Measurements from ENCODE around the gene CAMK2G. TPM values are rescaled to one million over a fixed set of nuclear protein-coding genes. Genes with fewer than 3 reads are reported as not detected.

Gene CAMK2G
- polyA plus RNA-seq, 2 of the 4 experiments (the other 2 are of a cell fraction), result 22.6 to 25.5 TPM

DNA sequence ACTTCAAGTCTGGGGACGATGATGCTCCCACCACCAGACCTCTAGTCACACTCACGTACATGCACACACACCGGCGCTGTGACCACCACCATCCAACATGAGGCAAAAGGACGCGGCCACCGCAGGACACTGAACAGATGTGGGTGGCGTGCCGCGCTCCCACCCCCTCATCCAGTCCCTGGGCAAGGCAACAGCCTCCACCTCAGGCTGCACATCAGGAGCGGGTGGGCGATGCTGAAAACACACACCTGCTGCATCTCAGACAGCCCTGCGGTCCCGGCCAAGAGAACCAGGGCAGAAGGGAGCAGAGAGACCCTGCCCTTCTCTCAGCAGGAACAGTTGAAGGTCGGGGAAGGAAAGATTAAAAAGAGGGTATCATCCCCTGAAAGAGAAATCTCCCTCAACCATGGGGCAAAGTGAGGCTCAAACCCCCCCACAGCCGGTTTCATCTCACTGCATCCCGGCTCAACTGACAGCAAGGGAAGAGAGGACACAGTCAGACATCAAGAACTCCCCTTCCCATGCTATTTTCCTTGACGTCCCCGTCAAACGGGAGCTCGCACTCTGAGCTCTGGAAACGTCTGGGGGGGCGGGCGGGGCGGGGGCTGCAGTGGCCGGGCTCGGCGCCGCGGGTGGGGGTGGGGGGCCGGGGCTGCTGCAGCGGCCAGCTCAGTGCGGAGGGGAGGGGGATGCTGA, 1.1 kb downstream of the CAMK2G start (continued):
- TF ChIP-seq, protein P1, sequence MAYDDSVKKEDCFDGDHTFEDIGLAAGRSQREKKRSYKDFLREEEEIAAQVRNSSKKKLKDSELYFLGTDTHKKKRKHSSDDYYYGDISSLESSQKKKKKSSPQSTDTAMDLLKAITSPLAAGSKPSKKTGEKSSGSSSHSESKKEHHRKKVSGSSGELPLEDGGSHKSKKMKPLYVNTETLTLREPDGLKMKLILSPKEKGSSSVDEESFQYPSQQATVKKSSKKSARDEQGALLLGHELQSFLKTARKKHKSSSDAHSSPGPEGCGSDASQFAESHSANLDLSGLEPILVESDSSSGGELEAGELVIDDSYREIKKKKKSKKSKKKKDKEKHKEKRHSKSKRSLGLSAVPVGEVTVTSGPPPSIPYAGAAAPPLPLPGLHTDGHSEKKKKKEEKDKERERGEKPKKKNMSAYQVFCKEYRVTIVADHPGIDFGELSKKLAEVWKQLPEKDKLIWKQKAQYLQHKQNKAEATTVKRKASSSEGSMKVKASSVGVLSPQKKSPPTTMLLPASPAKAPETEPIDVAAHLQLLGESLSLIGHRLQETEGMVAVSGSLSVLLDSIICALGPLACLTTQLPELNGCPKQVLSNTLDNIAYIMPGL (CRISPR knock-in tag; IDR thresholded peaks at IDR 0.05; ENCODE audit: borderline replicate concordance), result no peak
- no peak for TF ChIP-seq FOSB (CRISPR knock-in tag; IDR thresholded peaks at IDR 0.05)
- no peak for TF ChIP-seq POLR2AphosphoS2 (conservative IDR thresholded peaks at IDR 0.05; ENCODE audit: low read length)

DNA sequence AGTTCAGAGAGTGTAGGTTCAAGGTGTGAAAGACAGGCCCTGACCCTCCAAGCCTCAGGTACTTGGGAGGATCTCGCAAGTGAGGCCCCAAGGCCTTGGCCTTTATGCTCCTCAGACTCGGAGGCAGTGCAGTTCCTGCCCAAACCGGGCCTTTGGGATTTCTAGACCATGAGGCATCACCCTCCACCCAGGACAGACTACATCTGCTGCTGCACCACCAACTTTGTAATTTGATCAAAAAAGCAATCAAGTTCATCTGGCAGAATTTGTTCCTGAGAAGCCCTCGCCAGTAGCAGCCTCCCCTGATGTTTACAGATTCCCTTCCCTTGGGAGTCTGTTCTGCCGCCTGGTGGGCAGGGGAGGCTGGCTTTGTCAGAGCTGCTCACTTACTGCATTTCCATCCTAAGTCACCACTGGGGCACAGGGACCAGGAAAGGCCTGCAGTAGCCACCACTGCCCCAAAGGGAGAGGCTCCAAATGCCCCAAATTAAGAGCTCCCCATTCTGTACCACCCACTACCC, 2.1 kb downstream of the CAMK2G start:
- peak in 1 of 2 experiments; percentile 34; a peak in 3 of 6 replicates for ATAC-seq
- CTCF ChIA-PET, result interaction anchor here (0.6 to 21.5 kb wide), 4 partner anchors 11 to 209 kb away, joined by 3 to 565 read pairs (median 3); no protein-coding TSS in a partner anchor
- POLR2A ChIA-PET, result no interaction called here
- Histone ChIP-seq H3K4me1 (peaks cover 31% of the 10 kb centered on the region), H3K4me2 (peak overlapping the region; percentile 90), H3K4me3 (no peak overlapping the region), H3K27ac (no peak overlapping the region), H3K9me3 (no peaks in the 10 kb centered on the region)
- DNase-seq (ENCODE audit: low read depth in 1 of 2, low spot score in 1 of 2), result no peak
- WGBS (ENCODE audit: missing lambda C conversion rate), result 85% methylated on average over 5 of the region's 5 CpGs
- FAIRE-seq, result no peak
- TF ChIP-seq, protein P2, sequence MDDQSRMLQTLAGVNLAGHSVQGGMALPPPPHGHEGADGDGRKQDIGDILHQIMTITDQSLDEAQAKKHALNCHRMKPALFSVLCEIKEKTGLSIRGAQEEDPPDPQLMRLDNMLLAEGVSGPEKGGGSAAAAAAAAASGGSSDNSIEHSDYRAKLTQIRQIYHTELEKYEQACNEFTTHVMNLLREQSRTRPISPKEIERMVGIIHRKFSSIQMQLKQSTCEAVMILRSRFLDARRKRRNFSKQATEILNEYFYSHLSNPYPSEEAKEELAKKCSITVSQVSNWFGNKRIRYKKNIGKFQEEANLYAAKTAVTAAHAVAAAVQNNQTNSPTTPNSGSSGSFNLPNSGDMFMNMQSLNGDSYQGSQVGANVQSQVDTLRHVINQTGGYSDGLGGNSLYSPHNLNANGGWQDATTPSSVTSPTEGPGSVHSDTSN (IDR thresholded peaks at IDR 0.05), result no peak
- TF ChIP-seq ZFP36 (IDR thresholded peaks at IDR 0.05; ENCODE audit: borderline replicate concordance, partially characterized antibody) (no peak), ZC3H11A (IDR thresholded peaks at IDR 0.05) (no peak), ZNF302 (CRISPR knock-in tag; IDR thresholded peaks at IDR 0.05) (no peak)
- TF ChIP-seq, protein P3, sequence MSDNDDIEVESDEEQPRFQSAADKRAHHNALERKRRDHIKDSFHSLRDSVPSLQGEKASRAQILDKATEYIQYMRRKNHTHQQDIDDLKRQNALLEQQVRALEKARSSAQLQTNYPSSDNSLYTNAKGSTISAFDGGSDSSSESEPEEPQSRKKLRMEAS (IDR thresholded peaks at IDR 0.05), result no peak
- TF ChIP-seq, protein P4, sequence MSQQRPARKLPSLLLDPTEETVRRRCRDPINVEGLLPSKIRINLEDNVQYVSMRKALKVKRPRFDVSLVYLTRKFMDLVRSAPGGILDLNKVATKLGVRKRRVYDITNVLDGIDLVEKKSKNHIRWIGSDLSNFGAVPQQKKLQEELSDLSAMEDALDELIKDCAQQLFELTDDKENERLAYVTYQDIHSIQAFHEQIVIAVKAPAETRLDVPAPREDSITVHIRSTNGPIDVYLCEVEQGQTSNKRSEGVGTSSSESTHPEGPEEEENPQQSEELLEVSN (IDR thresholded peaks at IDR 0.05; ENCODE audit: borderline replicate concordance, low read depth), result no peak

DNA sequence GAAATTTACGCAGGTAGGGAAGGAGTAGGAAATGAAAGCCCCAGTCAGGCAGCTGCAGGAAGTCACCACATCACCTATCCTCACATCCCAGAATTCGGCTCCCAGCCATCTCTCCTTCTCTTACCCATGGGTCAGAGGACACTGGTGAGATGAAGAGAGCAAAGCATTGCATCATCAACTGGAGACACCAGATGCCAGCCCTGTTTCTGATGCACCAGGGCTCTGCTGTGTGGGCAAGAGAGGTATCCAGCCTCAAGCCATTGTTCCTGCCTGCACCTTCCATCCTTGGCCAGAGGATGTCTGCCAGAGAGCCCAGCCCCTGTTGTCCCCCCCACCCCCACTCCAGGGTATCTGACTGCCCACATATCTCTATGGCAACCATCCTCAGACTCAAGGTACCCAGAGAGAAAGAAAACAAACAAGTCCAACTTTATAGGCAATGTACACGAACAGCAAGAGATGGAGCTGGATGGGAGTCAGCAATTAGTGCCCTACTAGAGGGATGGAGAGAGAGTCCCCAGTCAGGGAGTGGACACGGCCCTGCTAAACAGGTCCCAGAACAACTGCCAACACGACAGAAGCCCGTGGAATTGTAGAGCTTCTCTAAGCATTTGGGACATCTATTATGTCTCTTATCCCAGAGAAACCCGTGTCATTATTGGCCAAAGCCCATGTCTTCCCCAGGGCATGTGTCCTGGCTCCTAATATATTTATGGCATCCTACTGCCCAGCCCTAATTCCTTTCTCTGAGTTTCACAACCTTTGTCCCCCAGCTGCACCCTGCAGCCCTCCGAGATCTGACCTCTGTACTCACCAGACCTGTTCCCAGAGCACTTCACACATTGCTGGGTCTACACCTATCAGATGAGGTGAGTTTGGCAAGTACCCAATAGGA, 2.8 kb downstream of the CAMK2G start:
- Histone ChIP-seq H3K27ac (no peak overlapping the region), H3K9me3 (no peaks in the 10 kb centered on the region), H3K4me3 (no peak overlapping the region), H3K4me1 (peaks cover 26% of the 10 kb centered on the region), H3K4me2 (peak overlapping the region; percentile 90; the same call in 1 of the 3 replicates)
- POLR2A ChIA-PET, result no interaction called here
- WGBS (ENCODE audit: missing lambda C conversion rate), result 87% methylated on average over 8 of the region's 8 CpGs
- CTCF ChIA-PET, result interaction anchor here (1.1 to 21.5 kb wide), 3 partner anchors 12 to 210 kb away, joined by 3 to 565 read pairs (median 3); no protein-coding TSS in a partner anchor
- ATAC-seq, result no peak
- FAIRE-seq, result no peak
- TF ChIP-seq BHLHE40 (IDR thresholded peaks at IDR 0.05; ENCODE audit: low read depth, low read length) (no peak), RARB (CRISPR knock-in tag; IDR thresholded peaks at IDR 0.05) (no peak), HOXB13 (CRISPR knock-in tag; IDR thresholded peaks at IDR 0.05; ENCODE audit: low read depth) (no peak)
- DNase-seq (ENCODE audit: low read depth in 1 of 2, low spot score in 1 of 2), result no peak

DNA sequence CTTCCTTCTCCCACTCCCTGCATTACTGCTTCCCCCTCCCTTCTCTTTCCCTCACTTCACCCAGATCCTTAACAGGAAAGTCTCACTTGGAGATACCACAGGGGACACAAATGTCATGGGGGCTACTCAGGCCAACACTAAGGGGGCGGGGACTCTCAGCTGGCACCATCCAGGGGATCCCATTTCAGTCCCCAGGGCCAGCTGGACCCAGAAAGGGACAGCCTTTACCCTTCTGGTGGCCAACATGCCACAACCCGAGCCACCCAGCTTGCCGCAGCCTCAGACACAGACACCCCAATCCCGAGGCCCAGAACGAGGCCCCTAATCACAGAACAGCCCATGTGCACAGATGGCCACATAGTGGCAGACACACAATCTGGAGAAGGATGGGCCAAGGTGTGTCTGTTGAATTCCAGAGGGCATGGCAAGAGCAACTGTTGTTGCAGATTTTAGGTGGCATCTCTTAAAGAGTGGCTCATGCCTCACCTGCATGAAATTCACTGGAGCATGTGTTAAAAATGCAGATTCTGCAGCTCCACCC, 5.6 kb downstream of the CAMK2G start:
- Histone ChIP-seq H3K4me2 (no peak overlapping the region), H3K4me3 (no peak overlapping the region), H3K27ac (no peak overlapping the region), H3K9me3 (no peaks in the 10 kb centered on the region), H3K4me1 (peaks cover 18% of the 10 kb centered on the region; the same call in 2 of the 3 replicates)
- ChIA-PET POLR2A (no interaction called here), CTCF (interaction anchor here (1.2 to 14.8 kb wide), 5 partner anchors 10 to 235 kb away, joined by 3 to 191 read pairs (median 5); no protein-coding TSS in a partner anchor)
- TF ChIP-seq RCOR1 (IDR thresholded peaks at IDR 0.05; ENCODE audit: low read depth, low read length) (no peak), NPAS2 (CRISPR knock-in tag; IDR thresholded peaks at IDR 0.05; ENCODE audit: borderline replicate concordance) (no peak), FOSL2 (IDR thresholded peaks at IDR 0.05) (no peak), FOSL2 (CRISPR knock-in tag; IDR thresholded peaks at IDR 0.05) (no peak), NFE2L2 (conservative IDR thresholded peaks at IDR 0.05; ENCODE audit: low read length) (no peak), PHF8 (IDR thresholded peaks at IDR 0.05; ENCODE audit: borderline replicate concordance, low read depth) (no peak)
- TF ChIP-seq, protein P1 (CRISPR knock-in tag; IDR thresholded peaks at IDR 0.05; ENCODE audit: borderline replicate concordance), result no peak
- TF ChIP-seq, protein P5, sequence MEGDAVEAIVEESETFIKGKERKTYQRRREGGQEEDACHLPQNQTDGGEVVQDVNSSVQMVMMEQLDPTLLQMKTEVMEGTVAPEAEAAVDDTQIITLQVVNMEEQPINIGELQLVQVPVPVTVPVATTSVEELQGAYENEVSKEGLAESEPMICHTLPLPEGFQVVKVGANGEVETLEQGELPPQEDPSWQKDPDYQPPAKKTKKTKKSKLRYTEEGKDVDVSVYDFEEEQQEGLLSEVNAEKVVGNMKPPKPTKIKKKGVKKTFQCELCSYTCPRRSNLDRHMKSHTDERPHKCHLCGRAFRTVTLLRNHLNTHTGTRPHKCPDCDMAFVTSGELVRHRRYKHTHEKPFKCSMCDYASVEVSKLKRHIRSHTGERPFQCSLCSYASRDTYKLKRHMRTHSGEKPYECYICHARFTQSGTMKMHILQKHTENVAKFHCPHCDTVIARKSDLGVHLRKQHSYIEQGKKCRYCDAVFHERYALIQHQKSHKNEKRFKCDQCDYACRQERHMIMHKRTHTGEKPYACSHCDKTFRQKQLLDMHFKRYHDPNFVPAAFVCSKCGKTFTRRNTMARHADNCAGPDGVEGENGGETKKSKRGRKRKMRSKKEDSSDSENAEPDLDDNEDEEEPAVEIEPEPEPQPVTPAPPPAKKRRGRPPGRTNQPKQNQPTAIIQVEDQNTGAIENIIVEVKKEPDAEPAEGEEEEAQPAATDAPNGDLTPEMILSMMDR (IDR thresholded peaks at IDR 0.05), result no peak
- ATAC-seq (no peak), FAIRE-seq (no peak), DNase-seq (ENCODE audit: low read depth in 1 of 2, low spot score in 1 of 2) (no peak)
- 97% methylated on average over 5 of the region's 5 CpGs for WGBS (ENCODE audit: missing lambda C conversion rate)
